Hematopoietic multipotent progenitor cell treated with erythropoietin and hydrocortisone succinate and interleukin-3 and kit ligand, for 6 days (in vitro differentiated cells): ENCODE results near the gene YEATS4.
A peak's percentile ranks its signal among the peaks of the same experiment; 100 is the strongest.

Experiments
- DNase-seq: peaks from one replicate; pipeline ENCODE4 v3.0.0-alpha.2; 2015

The YEATS4 gene

GRCh38 chr12:69343357-69343756 is 16.2 kb upstream of the YEATS4 start:
- peak; percentile 56 for DNase-seq

GRCh38 chr12:69343885-69344612 is 15.5 kb upstream of the YEATS4 start:
- no peak for DNase-seq

GRCh38 chr12:69345077-69345476 is 14.5 kb upstream of the YEATS4 start:
- DNase-seq, result no peak

GRCh38 chr12:69345742-69346141 is 13.8 kb upstream of the YEATS4 start:
- DNase-seq, result peak; percentile 61

GRCh38 chr12:69348162-69348938 is 11.2 kb upstream of the YEATS4 start, which contains the start of gene LYZ:
Gene LYZ (plus strand): TSS chr12:69348381. CDS start chr12:69348409, 28 bp downstream.
- peak; percentile 69 for DNase-seq

- no peak for DNase-seq
These were observed 9.4 kb upstream of the YEATS4 start for GRCh38 chr12:69350002-69350626.

- DNase-seq, result no peak
These were observed 8.8 kb upstream of the YEATS4 start for GRCh38 chr12:69350777-69351176.

- DNase-seq, result no peak
These were observed 7.9 kb upstream of the YEATS4 start for GRCh38 chr12:69351462-69352236.

GRCh38 chr12:69352904-69353303 is 6.6 kb upstream of the YEATS4 start:
- no peak for DNase-seq

GRCh38 chr12:69354172-69354555 is 5.4 kb upstream of the YEATS4 start:
- DNase-seq, result no peak

GRCh38 chr12:69354556-69355187 is 4.9 kb upstream of the YEATS4 start:
- no peak for DNase-seq

GRCh38 chr12:69355363-69356028 is 4.0 kb upstream of the YEATS4 start:
- DNase-seq, result no peak

- DNase-seq, result no peak
These were observed 767 bp downstream of the YEATS4 start for GRCh38 chr12:69360348-69360672.

GRCh38 chr12:69366796-69367195 is 7.3 kb downstream of the YEATS4 start:
- DNase-seq, result no peak

- DNase-seq, result no peak
These were observed 8.6 kb downstream of the YEATS4 start for GRCh38 chr12:69368171-69368570.

GRCh38 chr12:69383074-69383473 is 23.5 kb downstream of the YEATS4 start:
- DNase-seq, result no peak

- no peak for DNase-seq
These were observed 25.5 kb downstream of the YEATS4 start for GRCh38 chr12:69385038-69385437.

GRCh38 chr12:69386921-69387320 is 27.4 kb downstream of the YEATS4 start:
- no peak for DNase-seq

- DNase-seq, result peak; percentile 64
These were observed 28.8 kb downstream of the YEATS4 start for GRCh38 chr12:69388371-69388770.

GRCh38 chr12:69389831-69390230 is 30.3 kb downstream of the YEATS4 start:
- no peak for DNase-seq

- DNase-seq, result no peak
These were observed 32.8 kb downstream of the YEATS4 start for GRCh38 chr12:69392179-69392928.
